K562 (cell line): ENCODE results near the gene PPP1R9B. TPM values are rescaled to one million over a fixed set of nuclear protein-coding genes. Genes with fewer than 3 reads are reported as not detected.

ENCODE experiments used
- ATAC-seq: fragments of 200-7000 bp; cut with Tn5 transposase; 3 replicates; pipeline ENCODE4 v1.9.1; 2020; ENCODE audit warnings: moderate library complexity
- BruUV-seq: library from RNA; stranded (reverse); fragments of 400-500 nt; replicated peaks from 2 replicates; lab custom pipeline; 2021; lab: Mats Ljungman, UMichigan
- CTCF ChIA-PET: fragments of 300-600 bp; formaldehyde crosslinking; extraction: SDS; loops from one replicate; lab custom pipeline; 2021; ENCODE audit warnings: low intra/inter-chr PET ratio; lab: Yijun Ruan, JAX
- POLR2A ChIA-PET: fragments of 300-600, 350-650 bp; sonication (Branson Sonifier 250); formaldehyde crosslinking; extraction: SDS; loops from one replicate; lab custom pipeline; 2021; ENCODE audit warnings: antibody characterized with exemption, inconsistent platforms; lab: Yijun Ruan, JAX
- DNase-seq, 4 experiments: peaks; one replicate each; pipeline versions ENCODE4 v3.0.0 to v3.0.0-alpha.2; 2011 to 2018; ENCODE audit warnings: low spot score in 3 of 4, mixed read lengths in 3 of 4; ENCODE audit errors: extremely low read depth in 1 of 4
- FAIRE-seq: peaks from 2 replicates; lab custom pipeline; 2011; peaks lifted over from hg19 to GRCh38; lab: Jason Lieb, UNC
- H2AFZ ChIP-seq: 2 replicates; pipeline ENCODE4 v1.6.0; 2011; ENCODE audit warnings: low read depth, low read length, control low read depth, inconsistent platforms
- H3K27ac ChIP-seq: fragments of 200-600 bp; 3 replicates; pipeline ENCODE4 v1.8.0; 2011; ENCODE audit warnings: low read depth, mild to moderate bottlenecking, control low read depth, inconsistent platforms, low read length, moderate library complexity, mixed read lengths; ENCODE audit errors: extremely low read depth
- H3K27me3 ChIP-seq, 2 experiments: fragments of 300-600 bp in 1 of 2; 2 replicates in 1 of 2; 3 replicates in 1 of 2; pipeline versions ENCODE4 v1.6.0 to v1.8.0; 2011; ENCODE audit warnings: inconsistent platforms in 2 of 2, low read length in 2 of 2, mild to moderate bottlenecking in 1 of 2, mixed read lengths in 1 of 2, moderate library complexity in 1 of 2; ENCODE audit not compliant: control insufficient read depth in 2 of 2, insufficient read depth in 2 of 2
- H3K36me3 ChIP-seq: fragments of 300-600 bp; 3 replicates; pipeline ENCODE4 v1.8.0; 2011; ENCODE audit warnings: mild to moderate bottlenecking, low read length, inconsistent platforms; ENCODE audit not compliant: control insufficient read depth, insufficient read depth
- H3K4me1 ChIP-seq, 2 experiments: fragments of 200-600 bp in 1 of 2; replicated peaks in 1 of 2; 2 replicates in 1 of 2; 3 replicates in 1 of 2; pipeline versions ENCODE4 v1.5.1 to v1.8.0; 2011; ENCODE audit warnings: inconsistent platforms in 2 of 2, low read length in 2 of 2, mild to moderate bottlenecking in 1 of 2, mixed read lengths in 1 of 2, moderate library complexity in 1 of 2; ENCODE audit not compliant: control insufficient read depth in 2 of 2, insufficient read depth in 2 of 2
- H3K4me2 ChIP-seq: 2 replicates; pipeline ENCODE4 v1.6.1; 2011; ENCODE audit warnings: low read length, control low read depth, inconsistent platforms, mixed read lengths; ENCODE audit not compliant: insufficient read depth
- H3K4me3 ChIP-seq: fragments of 200-600 bp; sonication (generic), shearing (Covaris generic); 2 replicates; pipeline ENCODE4 v1.5.1; 2016; ENCODE audit warnings: control low read depth, inconsistent platforms
- H3K79me2 ChIP-seq: fragments of 200-600 bp; 3 replicates; pipeline ENCODE4 v1.8.0; 2011; ENCODE audit warnings: low read length, inconsistent platforms; ENCODE audit not compliant: control insufficient read depth, insufficient read depth
- H3K9ac ChIP-seq, 2 experiments: 2 replicates each; pipeline versions ENCODE4 v1.6.0 to v1.6.1; 2011; ENCODE audit warnings: low read depth in 2 of 2, low read length in 2 of 2, control low read depth in 1 of 2, inconsistent platforms in 1 of 2, mild to moderate bottlenecking in 1 of 2, mixed read lengths in 1 of 2; ENCODE audit not compliant: insufficient read depth in 1 of 2
- H3K9me1 ChIP-seq: one replicate; pipeline ENCODE4 v1.6.0; 2011; ENCODE audit warnings: inconsistent platforms, mild to moderate bottlenecking, low read length, moderate library complexity; ENCODE audit not compliant: control insufficient read depth, insufficient read depth
- H3K9me3 ChIP-seq: replicated peaks from 2 replicates; pipeline ENCODE4 v1.5.1; 2011; ENCODE audit warnings: low read depth, low read length, inconsistent platforms; ENCODE audit not compliant: control insufficient read depth, insufficient read depth
- H4K20me1 ChIP-seq: replicated peaks from 2 replicates; pipeline ENCODE4 v1.6.1; 2011; ENCODE audit warnings: low read length, inconsistent platforms, mixed read lengths; ENCODE audit not compliant: control insufficient read depth, insufficient read depth
- BCOR ChIP-seq: fragments of 450-650 bp; IDR thresholded peaks from 2 replicates; pipeline ENCODE4 v1.6.1; 2016
- CBFB ChIP-seq: sonication (generic); formaldehyde crosslinking; IDR thresholded peaks from 2 replicates; pipeline ENCODE4 v1.4.0; 2020; ENCODE audit warnings: mild to moderate bottlenecking, missing genetic modification reagents
- CTCF ChIP-seq, 3 experiments: IDR thresholded peaks in 2 of 3; conservative IDR thresholded peaks in 1 of 3; 2 replicates each; pipeline ENCODE4 v1.5.1; 2011 to 2012; ENCODE audit warnings: low read length in 3 of 3, mild to moderate bottlenecking in 3 of 3, control low read depth in 2 of 3, improper control_type of control experiment in 1 of 3, inconsistent platforms in 1 of 3, low read depth in 1 of 3, mixed read lengths in 1 of 3, moderate library complexity in 1 of 3; ENCODE audit not compliant: insufficient read depth in 2 of 3
- ESRRA ChIP-seq: fragments of 450-650 bp; IDR thresholded peaks from 2 replicates; pipeline ENCODE4 v1.6.1; 2014; ENCODE audit warnings: low read depth, mild to moderate bottlenecking, moderate library complexity, borderline replicate concordance
- IRF2 ChIP-seq: sonication (generic); formaldehyde crosslinking; IDR thresholded peaks from 2 replicates; pipeline ENCODE4 v1.8.1; 2022; ENCODE audit warnings: mild to moderate bottlenecking, missing genetic modification reagents
- KDM5B ChIP-seq: fragments of 200-600 bp; sonication (generic); IDR thresholded peaks from 2 replicates; pipeline ENCODE4 v1.6.1; 2012; ENCODE audit warnings: low read depth, mild to moderate bottlenecking, moderate library complexity, low read length, control low read depth, inconsistent platforms; ENCODE audit not compliant: insufficient replicate concordance
- MAFK ChIP-seq: IDR thresholded peaks from 2 replicates; pipeline ENCODE4 v1.6.1; 2011; ENCODE audit warnings: low read length, improper control_type of control experiment
- SIN3A ChIP-seq, 2 experiments: fragments of 150-350 bp in 1 of 2; IDR thresholded peaks; 2 replicates each; pipeline ENCODE4 v1.6.1; 2011 to 2016; ENCODE audit warnings: borderline replicate concordance in 2 of 2, low read depth in 2 of 2, low read length in 2 of 2, mild to moderate bottlenecking in 2 of 2, moderate library complexity in 2 of 2; ENCODE audit not compliant: control insufficient read depth in 1 of 2
- ZNF75A ChIP-seq: fragments of 450-650 bp; formaldehyde crosslinking; IDR thresholded peaks from 2 replicates; pipeline ENCODE4 v1.4.0; 2020; ENCODE audit warnings: mild to moderate bottlenecking
- ZZZ3 ChIP-seq: fragments of 450-650 bp; IDR thresholded peaks from 2 replicates; pipeline ENCODE4 v1.6.1; 2016; ENCODE audit warnings: antibody characterized with exemption, mild to moderate bottlenecking, moderate library complexity
- WGBS: fragments of 100-300 bp; shearing (Covaris generic); methylation state at CpG from one replicate; pipeline ENCODE4 v1.1.6; 2016; ENCODE audit warnings: low coverage, mixed read lengths; ENCODE audit not compliant: insufficient coverage; ENCODE audit errors: missing lambda C conversion rate; 5-methylcytosine and 5-hydroxymethylcytosine counted together
- in situ Hi-C: fragments of 300-500 bp; cut with MboI; formaldehyde crosslinking; loops from 4 replicates; pipeline ENCODE4 v1.15.0; 2018; ENCODE audit warnings: inconsistent platforms, mixed read lengths
- intact Hi-C: fragments of 100-400 bp; cut with micrococcal nuclease; formaldehyde crosslinking; loops from 2 replicates; pipeline ENCODE4 v1.14.2; 2022
- polyA plus RNA-seq, 8 experiments: library from polyadenylated mRNA; depleted of rRNA in 4 of 8; stranded (reverse) in 5 of 8; unstranded in 3 of 8; fragments of >200 nt; fragmentation: Nextera tagmentation in 2 of 8; fragmentation: Illumina TruSeq in 1 of 8; extraction: Ambion mirVana in 2 of 8; extraction: Trizol in 1 of 8; gene quantifications; 2 replicates each; pipeline versions ENCODE4 v1.2.1 to v1.2.3, GENCODE V29; 2011 to 2014; ENCODE audit warnings: inconsistent platforms in 1 of 8, missing spikeins in 1 of 8
- total RNA-seq, 7 experiments: library from RNA; depleted of rRNA in 6 of 7; stranded (reverse); fragments of >200 nt in 6 of 7; fragmentation: Illumina TruSeq in 2 of 7; extraction: Trizol in 2 of 7; gene quantifications; 2 replicates each; pipeline versions ENCODE4 v1.2.1 to v1.2.3, GENCODE V29; 2011 to 2021; ENCODE audit warnings: low replicate concordance in 1 of 7

PPP1R9B gene
- total and polyA plus RNA-seq, 9 of the 15 experiments (the other 6 are each of a cell fraction or from before 2014, with no cell fraction given), result 0.10 to 63.5 (median 24.7) TPM

- TF ChIP-seq MAFK, result no peak
- TF ChIP-seq ZNF75A (CRISPR knock-in tag), result no peak
- TF ChIP-seq CBFB (CRISPR knock-in tag), result no peak
- no peak for TF ChIP-seq SIN3A (IDR thresholded peaks at IDR 0.05; ENCODE audit: borderline replicate concordance in 2 of 2, control insufficient read depth in 1 of 2, low read depth in 2 of 2, low read length in 2 of 2)
- TF ChIP-seq ESRRA, result no peak
- TF ChIP-seq IRF2, result no peak
- no peak for TF ChIP-seq ZZZ3
- TF ChIP-seq CTCF (IDR thresholded peaks at IDR 0.05 in 2 of 3, conservative IDR thresholded peaks at IDR 0.05 in 1 of 3; ENCODE audit: insufficient read depth in 2 of 3, low read depth in 1 of 3, low read length in 3 of 3), result no peak
- no peak for TF ChIP-seq BCOR
- TF ChIP-seq KDM5B, result no peak
- ChIA-PET CTCF (no interaction called here), POLR2A (no interaction called here)
- Histone ChIP-seq H4K20me1 (peaks cover 7% of the 10 kb centered on the region; the same call in 1 of the 2 replicates), H3K9me3 (no peaks in the 10 kb centered on the region), H3K27ac (no peak overlapping the region), H3K79me2 (no peaks in the 10 kb centered on the region), H3K27me3 (peaks cover 28 to 56% of the 10 kb centered on the region in 2 experiments; a peak in 4 of 5 replicates), H3K4me3 (no peak overlapping the region), H3K9me1 (no peaks in the 10 kb centered on the region), H3K9ac (no peak overlapping the region), H2AFZ (no peak overlapping the region), H3K4me1 (peaks cover 4 to 19% of the 10 kb centered on the region in 2 experiments; a peak in 3 of 5 replicates), H3K36me3 (no peaks in the 10 kb centered on the region), H3K4me2 (no peak overlapping the region)
- DNase-seq, result no peak
- FAIRE-seq, result no peak
- no peak for ATAC-seq
- WGBS, result 0% methylated on average over 5 of the region's 5 CpGs
- BruUV-seq, result no TSS peak
- in situ Hi-C loops (no loop called here), intact Hi-C loops (no loop called here)
Observed at GRCh38 chr17:50196036-50196435, 45.6 kb upstream of the PPP1R9B start.
